Lower leg skin (tissue), 3 donors: ENCODE data around the gene TSHZ2.

ENCODE experiments used
- POLR2A ChIP-seq, 2 donors: fragments of 450-650 bp; IDR thresholded peaks; one replicate each; pipeline ENCODE4 v1.6.1; 2016 to 2017; ENCODE audit warnings: antibody characterized with exemption in 2 of 2, mild to moderate bottlenecking in 1 of 2, moderate library complexity in 1 of 2
- TF ChIP-seq, protein P1 (sequence below), 3 donors: fragments of 450-650 bp; IDR thresholded peaks; one replicate each; pipeline ENCODE4 v1.5.1; 2016; ENCODE audit warnings: antibody characterized with exemption in 3 of 3, mild to moderate bottlenecking in 3 of 3, moderate library complexity in 2 of 3

DNA sequence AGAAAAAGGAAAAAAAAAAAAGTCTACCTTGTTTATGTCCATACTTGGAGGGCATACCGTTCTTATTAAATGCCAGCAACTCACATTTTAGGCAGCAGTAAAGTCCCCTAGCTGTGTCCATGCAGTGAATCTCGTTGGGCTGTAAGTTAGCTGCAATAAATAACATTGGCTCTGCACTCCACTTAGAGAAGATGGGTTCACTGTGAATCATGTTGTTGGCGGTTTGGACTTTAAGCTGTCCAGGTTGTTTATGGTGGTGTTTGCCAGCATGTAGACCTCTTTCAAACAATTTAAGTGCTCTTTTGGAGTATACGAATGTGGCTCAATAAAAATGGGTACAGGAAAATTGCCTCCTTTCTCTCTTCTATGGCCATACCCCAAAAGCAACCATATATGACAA is 494.1 kb downstream of the TSHZ2 start:
- TF ChIP-seq, protein P1, sequence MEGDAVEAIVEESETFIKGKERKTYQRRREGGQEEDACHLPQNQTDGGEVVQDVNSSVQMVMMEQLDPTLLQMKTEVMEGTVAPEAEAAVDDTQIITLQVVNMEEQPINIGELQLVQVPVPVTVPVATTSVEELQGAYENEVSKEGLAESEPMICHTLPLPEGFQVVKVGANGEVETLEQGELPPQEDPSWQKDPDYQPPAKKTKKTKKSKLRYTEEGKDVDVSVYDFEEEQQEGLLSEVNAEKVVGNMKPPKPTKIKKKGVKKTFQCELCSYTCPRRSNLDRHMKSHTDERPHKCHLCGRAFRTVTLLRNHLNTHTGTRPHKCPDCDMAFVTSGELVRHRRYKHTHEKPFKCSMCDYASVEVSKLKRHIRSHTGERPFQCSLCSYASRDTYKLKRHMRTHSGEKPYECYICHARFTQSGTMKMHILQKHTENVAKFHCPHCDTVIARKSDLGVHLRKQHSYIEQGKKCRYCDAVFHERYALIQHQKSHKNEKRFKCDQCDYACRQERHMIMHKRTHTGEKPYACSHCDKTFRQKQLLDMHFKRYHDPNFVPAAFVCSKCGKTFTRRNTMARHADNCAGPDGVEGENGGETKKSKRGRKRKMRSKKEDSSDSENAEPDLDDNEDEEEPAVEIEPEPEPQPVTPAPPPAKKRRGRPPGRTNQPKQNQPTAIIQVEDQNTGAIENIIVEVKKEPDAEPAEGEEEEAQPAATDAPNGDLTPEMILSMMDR (IDR thresholded peaks at IDR 0.05) = no peak
- TF ChIP-seq POLR2A (IDR thresholded peaks at IDR 0.05) = no peak
